Measurements from ENCODE around the gene PCNT. TPM values are rescaled to one million over a fixed set of nuclear protein-coding genes. Genes with fewer than 3 reads are reported as not detected.

Gene PCNT
- total and polyA plus RNA-seq, 10 of the 15 experiments (the other 5 are each of a cell fraction or from before 2014, with no cell fraction given), result 2.9 to 39.6 (median 20.5) TPM

DNA sequence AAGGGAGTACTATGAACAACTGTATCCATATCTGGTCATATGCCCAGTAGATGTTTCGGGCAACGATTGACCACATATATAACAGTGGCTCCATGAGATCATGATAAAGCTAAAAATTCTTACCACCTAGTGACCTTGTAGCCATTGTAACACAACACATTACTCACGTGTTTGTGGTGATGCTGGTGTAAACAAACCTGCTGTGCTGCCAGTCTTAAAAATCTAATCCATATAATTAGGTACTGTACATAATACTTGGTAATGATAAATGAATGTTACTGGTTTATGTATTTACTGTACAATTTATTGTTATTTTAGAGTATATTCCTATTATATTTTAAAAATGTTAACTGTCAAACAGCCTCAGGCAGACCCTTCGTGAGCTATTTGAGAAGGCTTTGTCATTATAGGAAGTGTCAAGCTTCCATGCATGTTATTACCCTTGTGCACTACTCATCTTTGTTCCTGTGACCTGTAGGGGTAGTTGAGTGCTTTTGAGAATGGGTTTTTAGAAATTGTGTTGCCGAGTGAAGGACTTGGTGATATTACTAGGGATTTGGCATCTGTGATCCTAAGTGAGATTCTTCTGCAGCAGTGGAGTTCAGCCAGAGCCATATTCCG lies 158.4 kb downstream of the PCNT start:
- ChIA-PET POLR2A (no interaction called here), CTCF (no interaction called here), SMC1A (ENCODE audit: uncharacterized antibody, unreplicated experiment) (no interaction called here), RAD21 (ENCODE audit: unreplicated experiment) (no interaction called here)
- Histone ChIP-seq H3K4me2 (ENCODE audit: control insufficient read depth, insufficient read depth) (no peak overlapping the region), H2AFZ (ENCODE audit: control insufficient read depth, low read depth, low read length) (no peak overlapping the region), H3K9ac (ENCODE audit: control insufficient read depth, insufficient read depth, low read length) (no peak overlapping the region), H3K9me3 (replicated peaks; ENCODE audit: control insufficient read depth, insufficient read depth, low read length) (no peaks in the 10 kb centered on the region), H3K4me3 (no peak overlapping the region), H3K79me2 (ENCODE audit: control insufficient read depth, insufficient read depth, low read length) (no peaks in the 10 kb centered on the region), H4K20me1 (ENCODE audit: control insufficient read depth, insufficient read depth) (no peaks in the 10 kb centered on the region), H3K27me3 (replicated peaks in 1 of 2; ENCODE audit: control insufficient read depth in 2 of 2, insufficient read depth in 2 of 2, low read length in 1 of 2) (no peaks in the 10 kb centered on the region), H3K4me1 (ENCODE audit: control insufficient read depth, insufficient read depth, low read length) (no peaks in the 10 kb centered on the region), H3K27ac (ENCODE audit: control insufficient read depth, insufficient read depth) (no peak overlapping the region), H3K36me3 (ENCODE audit: control insufficient read depth in 2 of 2, insufficient read depth in 2 of 2, low read length in 1 of 2) (no peaks in the 10 kb centered on the region; a peak in 1 of 4 replicates)
- FAIRE-seq, result no peak
- TF ChIP-seq MLLT1 (IDR thresholded peaks at IDR 0.05) (no peak), ASH2L (IDR thresholded peaks at IDR 0.05; ENCODE audit: borderline replicate concordance, low read depth) (no peak), SMAD1 (IDR thresholded peaks at IDR 0.05; ENCODE audit: low read depth, partially characterized antibody) (no peak)
- in situ Hi-C loops (cut with MboI) (no loop called here), intact Hi-C loops (cut with micrococcal nuclease; ENCODE audit: unreplicated experiment) (no loop called here)
- WGBS (ENCODE audit: insufficient coverage, insufficient replicate concordance, low lambda C conversion rate, missing lambda C conversion rate), result 95% methylated on average over 6 of the region's 6 CpGs
- no peak for DNase-seq (ENCODE audit: low read depth, low spot score)
- ATAC-seq, result no peak
- BruUV-seq (replicated peaks), result no TSS peak

DNA sequence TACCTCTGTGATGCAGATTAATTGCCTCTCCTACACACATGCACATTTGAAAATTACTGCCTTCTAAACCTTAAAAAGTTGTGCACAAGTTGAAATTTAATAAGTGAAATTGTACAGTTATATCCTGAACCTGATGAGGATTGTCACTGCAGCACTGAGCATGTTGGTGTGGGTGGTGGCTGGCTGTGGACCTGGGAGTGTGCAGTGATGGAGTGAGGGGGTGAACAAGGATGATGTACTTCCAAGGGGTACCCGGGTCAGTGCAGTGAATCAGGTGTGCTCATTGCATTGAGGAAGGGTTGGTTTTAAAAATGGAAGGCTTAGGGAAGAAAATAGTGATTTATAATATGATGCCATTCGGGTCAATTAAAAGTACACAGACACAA lies 158.9 kb downstream of the PCNT start:
- POLR2A ChIA-PET, result no interaction called here
- H3K79me2 ChIP-seq (ENCODE audit: control insufficient read depth, insufficient read depth, low read length), result no peaks in the 10 kb centered on the region
- no peak overlapping the region for H3K4me3 ChIP-seq
- DNase-seq (ENCODE audit: low read depth, low spot score) (no peak), ATAC-seq (no peak), FAIRE-seq (no peak)
- no peaks in the 10 kb centered on the region for H3K9me3 ChIP-seq (replicated peaks; ENCODE audit: control insufficient read depth, insufficient read depth, low read length)
- H3K9ac ChIP-seq (ENCODE audit: control insufficient read depth, insufficient read depth, low read length), result no peak overlapping the region
- no peak overlapping the region for H2AFZ ChIP-seq (ENCODE audit: control insufficient read depth, low read depth, low read length)
- no peak overlapping the region for H3K27ac ChIP-seq (ENCODE audit: control insufficient read depth, insufficient read depth)
- H4K20me1 ChIP-seq (ENCODE audit: control insufficient read depth, insufficient read depth), result no peaks in the 10 kb centered on the region
- H3K4me2 ChIP-seq (ENCODE audit: control insufficient read depth, insufficient read depth), result no peak overlapping the region
- no peaks in the 10 kb centered on the region; a peak in 1 of 4 replicates for H3K36me3 ChIP-seq (ENCODE audit: control insufficient read depth in 2 of 2, insufficient read depth in 2 of 2, low read length in 1 of 2)
- CTCF ChIA-PET, result no interaction called here
- in situ Hi-C loops (cut with MboI), result no loop called here
- SMC1A ChIA-PET (ENCODE audit: uncharacterized antibody, unreplicated experiment), result no interaction called here
- H3K4me1 ChIP-seq (ENCODE audit: control insufficient read depth, insufficient read depth, low read length), result no peaks in the 10 kb centered on the region
- RAD21 ChIA-PET (ENCODE audit: unreplicated experiment), result no interaction called here
- no peaks in the 10 kb centered on the region for H3K27me3 ChIP-seq (replicated peaks in 1 of 2; ENCODE audit: control insufficient read depth in 2 of 2, insufficient read depth in 2 of 2, low read length in 1 of 2)
- intact Hi-C loops (cut with micrococcal nuclease; ENCODE audit: unreplicated experiment), result no loop called here
- 93% methylated on average over 2 of the region's 2 CpGs for WGBS (ENCODE audit: insufficient coverage, insufficient replicate concordance, low lambda C conversion rate, missing lambda C conversion rate)
- BruUV-seq (replicated peaks), result no TSS peak
- TF ChIP-seq SRF (IDR thresholded peaks at IDR 0.05; ENCODE audit: low read depth in 2 of 2, low read length in 2 of 2) (no peak), KLF5 (IDR thresholded peaks at IDR 0.05; ENCODE audit: partially characterized antibody) (no peak), TARDBP (IDR thresholded peaks at IDR 0.05; ENCODE audit: borderline replicate concordance) (no peak), HCFC1 (IDR thresholded peaks at IDR 0.05; ENCODE audit: low read length) (no peak), STAT1 (conservative IDR thresholded peaks at IDR 0.05) (no peak)
- TF ChIP-seq, protein P1, sequence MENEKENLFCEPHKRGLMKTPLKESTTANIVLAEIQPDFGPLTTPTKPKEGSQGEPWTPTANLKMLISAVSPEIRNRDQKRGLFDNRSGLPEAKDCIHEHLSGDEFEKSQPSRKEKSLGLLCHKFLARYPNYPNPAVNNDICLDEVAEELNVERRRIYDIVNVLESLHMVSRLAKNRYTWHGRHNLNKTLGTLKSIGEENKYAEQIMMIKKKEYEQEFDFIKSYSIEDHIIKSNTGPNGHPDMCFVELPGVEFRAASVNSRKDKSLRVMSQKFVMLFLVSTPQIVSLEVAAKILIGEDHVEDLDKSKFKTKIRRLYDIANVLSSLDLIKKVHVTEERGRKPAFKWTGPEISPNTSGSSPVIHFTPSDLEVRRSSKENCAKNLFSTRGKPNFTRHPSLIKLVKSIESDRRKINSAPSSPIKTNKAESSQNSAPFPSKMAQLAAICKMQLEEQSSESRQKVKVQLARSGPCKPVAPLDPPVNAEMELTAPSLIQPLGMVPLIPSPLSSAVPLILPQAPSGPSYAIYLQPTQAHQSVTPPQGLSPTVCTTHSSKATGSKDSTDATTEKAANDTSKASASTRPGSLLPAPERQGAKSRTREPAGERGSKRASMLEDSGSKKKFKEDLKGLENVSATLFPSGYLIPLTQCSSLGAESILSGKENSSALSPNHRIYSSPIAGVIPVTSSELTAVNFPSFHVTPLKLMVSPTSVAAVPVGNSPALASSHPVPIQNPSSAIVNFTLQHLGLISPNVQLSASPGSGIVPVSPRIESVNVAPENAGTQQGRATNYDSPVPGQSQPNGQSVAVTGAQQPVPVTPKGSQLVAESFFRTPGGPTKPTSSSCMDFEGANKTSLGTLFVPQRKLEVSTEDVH (IDR thresholded peaks at IDR 0.05; ENCODE audit: low read depth, partially characterized antibody), result no peak
- TF ChIP-seq, protein P2, sequence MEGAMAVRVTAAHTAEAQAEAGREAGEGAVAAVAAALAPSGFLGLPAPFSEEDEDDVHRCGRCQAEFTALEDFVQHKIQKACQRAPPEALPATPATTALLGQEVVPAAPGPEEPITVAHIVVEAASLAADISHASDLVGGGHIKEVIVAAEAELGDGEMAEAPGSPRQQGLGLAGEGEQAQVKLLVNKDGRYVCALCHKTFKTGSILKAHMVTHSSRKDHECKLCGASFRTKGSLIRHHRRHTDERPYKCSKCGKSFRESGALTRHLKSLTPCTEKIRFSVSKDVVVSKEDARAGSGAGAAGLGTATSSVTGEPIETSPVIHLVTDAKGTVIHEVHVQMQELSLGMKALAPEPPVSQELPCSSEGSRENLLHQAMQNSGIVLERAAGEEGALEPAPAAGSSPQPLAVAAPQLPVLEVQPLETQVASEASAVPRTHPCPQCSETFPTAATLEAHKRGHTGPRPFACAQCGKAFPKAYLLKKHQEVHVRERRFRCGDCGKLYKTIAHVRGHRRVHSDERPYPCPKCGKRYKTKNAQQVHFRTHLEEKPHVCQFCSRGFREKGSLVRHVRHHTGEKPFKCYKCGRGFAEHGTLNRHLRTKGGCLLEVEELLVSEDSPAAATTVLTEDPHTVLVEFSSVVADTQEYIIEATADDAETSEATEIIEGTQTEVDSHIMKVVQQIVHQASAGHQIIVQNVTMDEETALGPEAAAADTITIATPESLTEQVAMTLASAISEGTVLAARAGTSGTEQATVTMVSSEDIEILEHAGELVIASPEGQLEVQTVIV (IDR thresholded peaks at IDR 0.05; ENCODE audit: borderline replicate concordance, partially characterized antibody), result no peak
